ENCODE measurements around the gene PDCD1. TPM values are rescaled to one million over a fixed set of nuclear protein-coding genes. Genes with fewer than 3 reads are reported as not detected.
"Not testable (repeated sequence)": the region's sequence is repeated elsewhere in the genome, so short reads cannot be mapped to it uniquely, and the experiment has no call there.

Gene PDCD1
- not detected in 2 replicates for total RNA-seq (2012; rRNA removed)

DNA sequence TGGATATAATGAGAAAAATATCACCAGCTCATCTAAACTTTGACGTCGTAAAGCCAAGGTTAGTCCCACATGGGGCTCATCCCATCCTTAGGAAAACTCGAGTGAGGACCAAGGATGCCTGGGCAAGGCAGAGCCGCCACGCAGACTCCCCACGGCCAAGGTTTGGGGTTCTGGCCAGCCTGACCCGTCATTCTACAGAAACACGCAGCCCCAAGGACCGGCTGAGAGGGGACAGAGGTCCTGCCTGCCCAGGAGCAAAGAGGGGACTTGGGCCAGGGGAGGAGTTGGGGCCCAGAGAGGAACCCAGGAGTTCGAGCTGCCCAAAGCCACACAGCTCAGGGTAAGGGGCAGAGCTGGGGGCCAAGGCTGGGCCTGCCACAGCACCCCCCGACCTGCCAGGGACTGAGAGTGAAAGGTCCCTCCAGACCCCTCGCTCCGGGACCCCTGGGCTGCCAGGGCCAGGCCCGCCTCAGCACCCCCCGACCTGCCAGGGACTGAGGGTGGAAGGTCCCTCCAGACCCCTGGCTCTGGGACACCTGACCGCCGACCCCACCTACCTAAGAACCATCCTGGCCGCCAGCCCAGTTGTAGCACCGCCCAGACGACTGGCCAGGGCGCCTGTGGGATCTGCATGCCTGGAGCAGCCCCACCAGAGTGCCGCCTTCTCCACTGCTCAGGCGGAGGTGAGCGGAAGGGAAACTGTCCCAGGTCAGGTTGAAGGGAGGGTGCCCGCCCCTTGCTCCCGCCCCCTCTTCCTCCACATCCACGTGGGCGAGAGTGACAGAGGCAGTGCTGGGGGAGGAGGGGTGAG lies at the start of gene PDCD1:
Gene PDCD1 (minus strand): TSS at position 689 of the 811 bp plus-strand sequence. CDS start 56 bp downstream, at position 633.
- Histone ChIP-seq H3K4me2 (ENCODE audit: low read length) (peak within 1 kb of the TSS; percentile 81), H3K9me3 (replicated peaks; ENCODE audit: low read length) (no peaks in the 10 kb centered on the region), H3K4me3 (ENCODE audit: low read length) (peak within 1 kb of the TSS; percentile 58), H3K36me3 (ENCODE audit: insufficient read depth, low read length) (no peaks in the 10 kb centered on the region), H3K27me3 (ENCODE audit: control insufficient read depth, insufficient read depth, low read length) (peaks cover 9% of the 10 kb centered on the region), H3K9ac (ENCODE audit: low read depth, low read length) (peak within 1 kb of the TSS; percentile 44), H3K4me1 (ENCODE audit: control insufficient read depth, insufficient read depth, low read length) (peaks cover 23% of the 10 kb centered on the region)

- H3K9ac ChIP-seq (ENCODE audit: low read depth, low read length); H3K4me3 ChIP-seq (ENCODE audit: low read length); H3K4me1 ChIP-seq (ENCODE audit: control insufficient read depth, insufficient read depth, low read length); H3K27me3 ChIP-seq (ENCODE audit: control insufficient read depth, insufficient read depth, low read length); H3K4me2 ChIP-seq (ENCODE audit: low read length); H3K9me3 ChIP-seq (replicated peaks; ENCODE audit: low read length); H3K36me3 ChIP-seq (ENCODE audit: insufficient read depth, low read length): not testable (repeated sequence)
Observed at GRCh38 chr2:241907831-241908230, 49.1 kb upstream of the PDCD1 start.

GRCh38 chr2:241906826-241907570 lies 48.3 kb upstream of the PDCD1 start:
- Histone ChIP-seq H3K9ac (ENCODE audit: low read depth, low read length) (no peak overlapping the region), H3K4me3 (ENCODE audit: low read length) (no peak overlapping the region), H3K9me3 (replicated peaks; ENCODE audit: low read length) (no peaks in the 10 kb centered on the region), H3K27me3 (ENCODE audit: control insufficient read depth, insufficient read depth, low read length) (peaks cover 2% of the 10 kb centered on the region), H3K4me2 (ENCODE audit: low read length) (no peak overlapping the region), H3K4me1 (ENCODE audit: control insufficient read depth, insufficient read depth, low read length) (no peaks in the 10 kb centered on the region), H3K36me3 (ENCODE audit: insufficient read depth, low read length) (no peaks in the 10 kb centered on the region)

GRCh38 chr2:241906378-241906770 lies 47.7 kb upstream of the PDCD1 start:
- H3K27me3 ChIP-seq (ENCODE audit: control insufficient read depth, insufficient read depth, low read length); H3K4me2 ChIP-seq (ENCODE audit: low read length); H3K4me3 ChIP-seq (ENCODE audit: low read length); H3K4me1 ChIP-seq (ENCODE audit: control insufficient read depth, insufficient read depth, low read length); H3K36me3 ChIP-seq (ENCODE audit: insufficient read depth, low read length); H3K9ac ChIP-seq (ENCODE audit: low read depth, low read length); H3K9me3 ChIP-seq (replicated peaks; ENCODE audit: low read length): not testable (repeated sequence)

GRCh38 chr2:241905716-241906377 lies 47.2 kb upstream of the PDCD1 start:
- Histone ChIP-seq H3K9me3 (replicated peaks; ENCODE audit: low read length) (no peaks in the 10 kb centered on the region), H3K4me2 (ENCODE audit: low read length) (no peak overlapping the region), H3K27me3 (ENCODE audit: control insufficient read depth, insufficient read depth, low read length) (peaks cover 8% of the 10 kb centered on the region), H3K4me3 (ENCODE audit: low read length) (no peak overlapping the region), H3K9ac (ENCODE audit: low read depth, low read length) (no peak overlapping the region), H3K4me1 (ENCODE audit: control insufficient read depth, insufficient read depth, low read length) (no peaks in the 10 kb centered on the region), H3K36me3 (ENCODE audit: insufficient read depth, low read length) (no peaks in the 10 kb centered on the region)

DNA sequence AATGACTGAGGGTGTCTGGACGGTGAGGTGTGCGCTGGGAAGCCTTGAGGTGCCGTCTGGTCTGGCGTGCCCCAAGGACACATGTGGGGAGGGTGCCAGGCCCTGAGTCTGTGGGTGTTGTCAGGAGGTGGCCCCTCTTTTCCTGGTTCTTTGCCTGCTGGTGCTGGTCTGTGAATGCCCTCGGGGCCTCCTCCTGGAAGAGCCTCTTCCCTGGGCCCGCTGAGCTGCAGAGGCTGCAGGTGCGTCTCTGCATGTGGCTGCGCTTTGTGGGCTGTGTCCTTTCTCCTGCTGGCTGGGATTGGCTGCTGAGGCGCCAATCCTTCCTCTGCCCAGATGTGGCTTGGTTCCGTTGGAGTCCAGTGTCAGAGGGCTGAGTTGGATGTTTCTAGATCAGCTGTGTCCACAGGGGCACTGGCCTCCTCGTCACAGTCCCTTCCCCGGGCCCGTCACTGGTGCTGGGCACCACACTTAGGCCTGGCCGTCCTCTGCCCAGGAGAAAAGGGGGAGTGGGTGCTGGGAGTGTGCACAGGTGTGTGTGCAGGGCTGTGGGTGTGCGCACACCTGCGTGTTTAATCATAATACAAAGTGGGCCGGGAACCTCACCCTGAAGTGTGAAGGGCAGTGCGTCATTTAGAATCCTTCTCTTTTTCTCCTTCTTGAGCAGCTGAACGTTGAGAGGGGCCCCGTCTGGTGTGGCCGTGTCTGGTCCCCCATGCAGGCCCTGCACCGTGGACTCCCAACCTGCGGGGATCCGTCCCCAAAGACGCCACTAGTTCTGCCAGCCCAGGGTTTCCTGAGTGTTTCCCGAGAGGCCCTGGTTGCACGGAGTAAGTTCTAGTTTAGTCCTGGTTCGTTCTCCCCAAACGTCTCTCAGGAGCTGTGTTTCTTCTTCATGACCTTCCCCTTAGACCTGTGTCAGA lies 46.4 kb upstream of the PDCD1 start:
- Histone ChIP-seq H3K9ac (ENCODE audit: low read depth, low read length) (no peak overlapping the region), H3K9me3 (replicated peaks; ENCODE audit: low read length) (no peaks in the 10 kb centered on the region), H3K36me3 (ENCODE audit: insufficient read depth, low read length) (no peaks in the 10 kb centered on the region), H3K4me3 (ENCODE audit: low read length) (no peak overlapping the region), H3K27me3 (ENCODE audit: control insufficient read depth, insufficient read depth, low read length) (peaks cover 15% of the 10 kb centered on the region), H3K4me1 (ENCODE audit: control insufficient read depth, insufficient read depth, low read length) (peaks cover 5% of the 10 kb centered on the region), H3K4me2 (ENCODE audit: low read length) (no peak overlapping the region)

DNA sequence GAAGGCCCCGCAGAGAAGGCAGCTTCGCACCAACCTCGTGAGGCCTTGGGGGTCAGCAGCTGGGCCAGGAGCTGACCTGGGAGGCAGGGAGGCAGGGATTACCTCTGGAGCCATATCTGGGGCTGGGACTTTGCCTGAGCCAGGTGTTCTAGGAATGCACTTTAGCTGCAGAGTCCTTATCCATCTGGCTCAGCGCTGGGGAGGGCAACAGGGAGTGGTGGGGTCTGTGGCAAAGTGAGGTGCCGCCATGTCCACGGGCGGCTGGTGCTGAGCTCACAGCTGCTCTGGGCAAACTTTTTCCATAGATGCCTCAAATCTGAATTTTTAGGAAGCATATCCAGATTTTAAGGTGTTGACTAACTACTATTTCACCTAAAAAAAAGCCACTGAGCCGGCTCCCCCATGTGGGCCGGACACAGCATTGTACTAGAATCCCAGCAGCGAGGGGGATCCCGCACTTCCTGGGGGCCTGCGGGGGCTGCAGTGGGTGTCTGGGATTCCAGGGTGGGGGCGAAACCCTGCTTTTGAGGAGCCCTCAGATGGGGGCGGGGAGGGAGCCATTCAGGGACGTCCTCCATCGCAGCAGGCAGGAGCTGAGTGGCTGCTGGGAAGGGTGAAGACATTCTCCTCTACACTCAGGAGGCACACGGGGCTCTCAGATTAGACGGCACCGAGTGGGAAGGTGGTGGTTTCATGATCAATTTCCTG lies 45.5 kb upstream of the PDCD1 start:
- H3K4me3 ChIP-seq (ENCODE audit: low read length): no peak overlapping the region
- peaks cover 14% of the 10 kb centered on the region for H3K27me3 ChIP-seq (ENCODE audit: control insufficient read depth, insufficient read depth, low read length)

GRCh38 chr2:241903121-241904010 lies 44.7 kb upstream of the PDCD1 start:
- H3K4me3 ChIP-seq (ENCODE audit: low read length): no peak overlapping the region
- H3K27me3 ChIP-seq (ENCODE audit: control insufficient read depth, insufficient read depth, low read length): peaks cover 13% of the 10 kb centered on the region
- no peak overlapping the region for H3K4me2 ChIP-seq (ENCODE audit: low read length)
- H3K36me3 ChIP-seq (ENCODE audit: insufficient read depth, low read length): no peaks in the 10 kb centered on the region
- H3K4me1 ChIP-seq (ENCODE audit: control insufficient read depth, insufficient read depth, low read length): peaks cover 21% of the 10 kb centered on the region
- no peak overlapping the region for H3K9ac ChIP-seq (ENCODE audit: low read depth, low read length)
- H3K9me3 ChIP-seq (replicated peaks; ENCODE audit: low read length): no peaks in the 10 kb centered on the region

More for the DNA sequence above, 45.5 kb upstream of the PDCD1 start:
- H3K4me1 ChIP-seq (ENCODE audit: control insufficient read depth, insufficient read depth, low read length): peaks cover 14% of the 10 kb centered on the region
- no peaks in the 10 kb centered on the region for H3K9me3 ChIP-seq (replicated peaks; ENCODE audit: low read length)
- H3K36me3 ChIP-seq (ENCODE audit: insufficient read depth, low read length): no peaks in the 10 kb centered on the region
- no peak overlapping the region for H3K9ac ChIP-seq (ENCODE audit: low read depth, low read length)
- H3K4me2 ChIP-seq (ENCODE audit: low read length): no peak overlapping the region

GRCh38 chr2:241902357-241902991 lies 43.8 kb upstream of the PDCD1 start:
- H3K9ac ChIP-seq (ENCODE audit: low read depth, low read length): no peak overlapping the region
- peaks cover 13% of the 10 kb centered on the region for H3K27me3 ChIP-seq (ENCODE audit: control insufficient read depth, insufficient read depth, low read length)
- no peak overlapping the region for H3K4me3 ChIP-seq (ENCODE audit: low read length)
- peaks cover 21% of the 10 kb centered on the region for H3K4me1 ChIP-seq (ENCODE audit: control insufficient read depth, insufficient read depth, low read length)
- no peaks in the 10 kb centered on the region for H3K9me3 ChIP-seq (replicated peaks; ENCODE audit: low read length)
- no peak overlapping the region for H3K4me2 ChIP-seq (ENCODE audit: low read length)
- H3K36me3 ChIP-seq (ENCODE audit: insufficient read depth, low read length): no peaks in the 10 kb centered on the region

Measured in skeletal muscle satellite cell (primary cell).